DND-41 (cell line): ENCODE results near the gene NPHP4.

Experiments
- ATAC-seq: fragments of 200-7000 bp; cut with Tn5 transposase; 3 replicates; pipeline ENCODE4 v1.9.1; 2021; ENCODE audit warnings: low read depth; ENCODE audit not compliant: insufficient read depth
- DNase-seq: peaks from one replicate; pipeline ENCODE4 v3.0.0-alpha.2; 2020
- H2AFZ ChIP-seq: 2 replicates; pipeline ENCODE4 v1.6.0; 2012; ENCODE audit warnings: low read depth, low read length
- H3K27ac ChIP-seq: 2 replicates; pipeline ENCODE4 v1.5.1; 2012; ENCODE audit warnings: low read length, inconsistent platforms
- H3K27me3 ChIP-seq: fragments of 200-600 bp; sonication (generic); 2 replicates; pipeline ENCODE4 v1.6.0; 2012; ENCODE audit warnings: low read length, mild to moderate bottlenecking, inconsistent platforms; ENCODE audit not compliant: insufficient read depth, poor library complexity
- H3K36me3 ChIP-seq: 2 replicates; pipeline ENCODE4 v1.5.1; 2012; ENCODE audit warnings: low read length, inconsistent platforms; ENCODE audit not compliant: insufficient read depth
- H3K4me1 ChIP-seq: 2 replicates; pipeline ENCODE4 v1.5.1; 2012; ENCODE audit warnings: mild to moderate bottlenecking, low read length; ENCODE audit not compliant: insufficient read depth
- H3K4me2 ChIP-seq: 2 replicates; pipeline ENCODE4 v1.6.0; 2012; ENCODE audit warnings: mild to moderate bottlenecking, moderate library complexity, low read length, inconsistent platforms; ENCODE audit not compliant: insufficient read depth
- H3K4me3 ChIP-seq, 2 experiments: fragments of 200-600 bp in 1 of 2; shearing (Covaris generic) in 1 of 2; 2 replicates each; pipeline ENCODE4 v1.5.1; 2012 to 2016; ENCODE audit warnings: inconsistent platforms in 2 of 2, low read length in 2 of 2, mild to moderate bottlenecking in 2 of 2, low read depth in 1 of 2, moderate library complexity in 1 of 2
- H3K79me2 ChIP-seq: 2 replicates; pipeline ENCODE4 v1.6.0; 2012; ENCODE audit warnings: low read length, inconsistent platforms; ENCODE audit not compliant: insufficient read depth
- H3K9ac ChIP-seq: 2 replicates; pipeline ENCODE4 v1.6.0; 2012; ENCODE audit warnings: low read depth, mild to moderate bottlenecking, inconsistent platforms, low read length, moderate library complexity
- H3K9me3 ChIP-seq: 2 replicates; pipeline ENCODE4 v1.5.1; 2012; ENCODE audit warnings: low read length, moderate library complexity, mild to moderate bottlenecking, inconsistent platforms; ENCODE audit not compliant: insufficient read depth, severe bottlenecking
- H4K20me1 ChIP-seq: 2 replicates; pipeline ENCODE4 v1.6.0; 2012; ENCODE audit warnings: low read length; ENCODE audit not compliant: insufficient read depth
- EZH2 ChIP-seq: IDR thresholded peaks from 3 replicates; pipeline ENCODE4 v1.6.1; 2012; ENCODE audit warnings: borderline replicate concordance, low read depth, mild to moderate bottlenecking, moderate library complexity, low read length, inconsistent platforms; ENCODE audit not compliant: severe bottlenecking
- TF ChIP-seq, protein P1 (sequence below): IDR thresholded peaks from 2 replicates; pipeline ENCODE4 v1.5.1; 2012; ENCODE audit warnings: borderline replicate concordance, low read length, moderate library complexity, mild to moderate bottlenecking; ENCODE audit not compliant: poor library complexity, severe bottlenecking; ENCODE audit errors: extremely low read depth

NPHP4 gene

DNA sequence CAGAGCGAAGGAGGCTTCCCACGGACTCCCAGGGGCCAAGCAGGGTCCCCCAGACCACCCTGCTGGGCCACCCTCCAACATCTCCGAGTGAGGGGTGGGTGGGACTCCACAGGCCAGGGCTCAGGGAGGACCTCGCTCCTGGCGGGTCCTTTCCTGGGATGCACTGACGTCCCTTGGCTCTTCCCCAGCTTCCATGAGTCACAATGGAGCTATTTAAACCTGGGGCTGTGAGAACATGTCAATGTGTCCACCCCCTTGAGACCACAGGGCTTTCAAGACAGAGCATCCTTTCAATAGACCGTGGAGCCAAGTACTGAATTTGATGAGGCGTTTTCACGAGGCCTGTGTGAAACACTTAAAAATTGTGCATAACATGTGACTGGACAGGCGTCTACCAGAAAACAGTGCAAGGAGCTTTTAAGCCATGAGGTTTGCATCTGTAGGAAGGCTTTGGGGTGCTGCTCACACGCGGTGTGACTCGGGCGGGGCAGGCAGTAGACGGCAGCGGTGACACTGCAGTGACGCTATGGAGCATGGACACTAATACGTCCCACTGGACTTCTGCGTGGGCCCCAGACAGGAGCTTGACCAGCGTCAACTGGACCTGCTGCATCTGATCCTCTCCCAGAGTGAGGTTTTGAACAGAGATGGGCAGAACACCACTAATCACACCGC is 24.1 kb upstream of the NPHP4 start:
- H3K4me2 ChIP-seq = no peak overlapping the region
- H3K36me3 ChIP-seq = 0 out of 2 replicates have a peak, but pooled peaks cover 3% of the 10 kb centered on the region
- ATAC-seq (no peak), DNase-seq (no peak)
- H3K27me3 ChIP-seq = no peaks in the 10 kb centered on the region
- no peak overlapping the region for H3K4me3 ChIP-seq
- H3K27ac ChIP-seq = no peak overlapping the region
- no peak overlapping the region for H2AFZ ChIP-seq
- TF ChIP-seq, protein P1, sequence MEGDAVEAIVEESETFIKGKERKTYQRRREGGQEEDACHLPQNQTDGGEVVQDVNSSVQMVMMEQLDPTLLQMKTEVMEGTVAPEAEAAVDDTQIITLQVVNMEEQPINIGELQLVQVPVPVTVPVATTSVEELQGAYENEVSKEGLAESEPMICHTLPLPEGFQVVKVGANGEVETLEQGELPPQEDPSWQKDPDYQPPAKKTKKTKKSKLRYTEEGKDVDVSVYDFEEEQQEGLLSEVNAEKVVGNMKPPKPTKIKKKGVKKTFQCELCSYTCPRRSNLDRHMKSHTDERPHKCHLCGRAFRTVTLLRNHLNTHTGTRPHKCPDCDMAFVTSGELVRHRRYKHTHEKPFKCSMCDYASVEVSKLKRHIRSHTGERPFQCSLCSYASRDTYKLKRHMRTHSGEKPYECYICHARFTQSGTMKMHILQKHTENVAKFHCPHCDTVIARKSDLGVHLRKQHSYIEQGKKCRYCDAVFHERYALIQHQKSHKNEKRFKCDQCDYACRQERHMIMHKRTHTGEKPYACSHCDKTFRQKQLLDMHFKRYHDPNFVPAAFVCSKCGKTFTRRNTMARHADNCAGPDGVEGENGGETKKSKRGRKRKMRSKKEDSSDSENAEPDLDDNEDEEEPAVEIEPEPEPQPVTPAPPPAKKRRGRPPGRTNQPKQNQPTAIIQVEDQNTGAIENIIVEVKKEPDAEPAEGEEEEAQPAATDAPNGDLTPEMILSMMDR = no peak
- TF ChIP-seq EZH2 = no peak
- H3K4me1 ChIP-seq = no peaks in the 10 kb centered on the region
- H4K20me1 ChIP-seq = peaks cover 43% of the 10 kb centered on the region
- H3K79me2 ChIP-seq = no peaks in the 10 kb centered on the region
- H3K9me3 ChIP-seq = no peaks in the 10 kb centered on the region
- no peak overlapping the region for H3K9ac ChIP-seq

GRCh38 chr1:6014130-6014999 is 22.1 kb upstream of the NPHP4 start:
- H3K27ac ChIP-seq = no peak overlapping the region
- H3K4me1 ChIP-seq = no peaks in the 10 kb centered on the region
- no peak for TF ChIP-seq EZH2
- TF ChIP-seq, protein P1 = no peak
- no peak overlapping the region for H3K9ac ChIP-seq
- no peaks in the 10 kb centered on the region for H3K79me2 ChIP-seq
- no peak for DNase-seq
- no peaks in the 10 kb centered on the region for H3K9me3 ChIP-seq
- no peak overlapping the region for H2AFZ ChIP-seq
- no peaks in the 10 kb centered on the region for H3K27me3 ChIP-seq
- H3K4me2 ChIP-seq = no peak overlapping the region
- peaks cover 46% of the 10 kb centered on the region for H4K20me1 ChIP-seq
- no peak overlapping the region for H3K4me3 ChIP-seq
- 0 out of 2 replicates have a peak, but pooled peaks cover 3% of the 10 kb centered on the region for H3K36me3 ChIP-seq
- no peak for ATAC-seq

- H3K79me2 ChIP-seq = no peaks in the 10 kb centered on the region
- H3K27me3 ChIP-seq = no peaks in the 10 kb centered on the region
- no peak overlapping the region for H3K27ac ChIP-seq
- no peak for DNase-seq
- TF ChIP-seq, protein P1 = no peak
- no peak for TF ChIP-seq EZH2
- H3K4me2 ChIP-seq = no peak overlapping the region
- H3K4me1 ChIP-seq = no peaks in the 10 kb centered on the region
- H3K4me3 ChIP-seq = no peak overlapping the region
- H3K36me3 ChIP-seq = 0 out of 2 replicates have a peak, but pooled peaks cover 3% of the 10 kb centered on the region
- H4K20me1 ChIP-seq = peaks cover 51% of the 10 kb centered on the region
- no peak overlapping the region for H3K9ac ChIP-seq
- no peak for ATAC-seq
- H3K9me3 ChIP-seq = no peaks in the 10 kb centered on the region
- H2AFZ ChIP-seq = no peak overlapping the region
Measured at GRCh38 chr1:6013491-6013890, 21.3 kb upstream of the NPHP4 start.
